Left ventricle myocardium inferior (tissue), 1 donor: ENCODE data around the gene F2R. TPM values are rescaled to one million over a fixed set of nuclear protein-coding genes. Genes with fewer than 3 reads are reported as not detected.
A peak's percentile ranks its signal among the peaks of the same experiment; 100 is the strongest.

Experiments used
- DNase-seq: peaks from one replicate; pipeline ENCODE4 v3.0.0-alpha.2; 2020
- H3K27ac ChIP-seq: fragments of 200-600 bp; replicated peaks from 2 replicates; pipeline ENCODE4 v1.8.0; 2021
- H3K27me3 ChIP-seq: fragments of 200-600 bp; 2 replicates; pipeline ENCODE4 v1.8.0; 2021; ENCODE audit warnings: low read depth
- H3K36me3 ChIP-seq: fragments of 200-600 bp; 2 replicates; pipeline ENCODE4 v1.8.0; 2021
- H3K4me1 ChIP-seq: fragments of 200-600 bp; 2 replicates; pipeline ENCODE4 v1.8.0; 2021
- H3K4me3 ChIP-seq: fragments of 200-600 bp; 2 replicates; pipeline ENCODE4 v1.8.0; 2021; ENCODE audit warnings: mild to moderate bottlenecking, moderate library complexity
- H3K9me3 ChIP-seq: fragments of 200-600 bp; replicated peaks from 2 replicates; pipeline ENCODE4 v1.8.0; 2021
- CTCF ChIP-seq: fragments of 200-600 bp; IDR thresholded peaks from 2 replicates; pipeline ENCODE4 v1.8.0; 2021; ENCODE audit warnings: antibody characterized with exemption, mild to moderate bottlenecking, borderline replicate concordance
- intact Hi-C: fragments of 100-400 bp; cut with micrococcal nuclease; formaldehyde crosslinking; loops from one replicate; pipeline ENCODE4 v1.11.0; 2022
- total RNA-seq: library from RNA; stranded (reverse); fragmentation: NEBNext Ultra II Directional; extraction: Animal tissue kit (Norgen Biotek cat#: 25700); gene quantifications from one replicate; pipeline ENCODE4 v1.2.1, GENCODE V29; 2021
- donor health status: DM: no; HTN: yes; CAD: no; lungs with severe emphysema.

F2R gene
- total RNA-seq, 1 donor from 2014 or later, result 9.4 TPM

- H3K4me1 ChIP-seq, result peaks cover 25% of the 10 kb centered on the region
- H3K36me3 ChIP-seq, result no peaks in the 10 kb centered on the region
- DNase-seq, result no peak
- peak overlapping the region; percentile 49 for H3K27ac ChIP-seq
- no peaks in the 10 kb centered on the region for H3K9me3 ChIP-seq
- H3K27me3 ChIP-seq, result no peaks in the 10 kb centered on the region
- no peak for TF ChIP-seq CTCF
- no peak overlapping the region for H3K4me3 ChIP-seq
- intact Hi-C loops, result no loop called here
Observed at GRCh38 chr5:76681287-76681686, 34.6 kb upstream of the F2R start.

- no peak for TF ChIP-seq CTCF
- no peak overlapping the region for H3K4me3 ChIP-seq
- H3K27ac ChIP-seq, result peak overlapping the region; percentile 49
- peaks cover 25% of the 10 kb centered on the region for H3K4me1 ChIP-seq
- intact Hi-C loops, result no loop called here
- no peaks in the 10 kb centered on the region for H3K27me3 ChIP-seq
- H3K9me3 ChIP-seq, result no peaks in the 10 kb centered on the region
- H3K36me3 ChIP-seq, result no peaks in the 10 kb centered on the region
- no peak for DNase-seq
Observed at GRCh38 chr5:76682387-76682786, 33.5 kb upstream of the F2R start.

GRCh38 chr5:76683816-76684731 is 31.9 kb upstream of the F2R start:
- Histone ChIP-seq H3K27ac (peak overlapping the region; percentile 8), H3K4me3 (no peak overlapping the region), H3K27me3 (no peaks in the 10 kb centered on the region), H3K4me1 (peaks cover 20% of the 10 kb centered on the region), H3K36me3 (no peaks in the 10 kb centered on the region), H3K9me3 (no peaks in the 10 kb centered on the region)
- TF ChIP-seq CTCF, result no peak
- intact Hi-C loops, result no loop called here
- no peak for DNase-seq

GRCh38 chr5:76684756-76685519 is 31.0 kb upstream of the F2R start:
- no peaks in the 10 kb centered on the region for H3K36me3 ChIP-seq
- H3K4me1 ChIP-seq, result peaks cover 17% of the 10 kb centered on the region
- H3K4me3 ChIP-seq, result no peak overlapping the region
- no peak for TF ChIP-seq CTCF
- peak overlapping the region; percentile 8 for H3K27ac ChIP-seq
- intact Hi-C loops, result no loop called here
- H3K9me3 ChIP-seq, result no peaks in the 10 kb centered on the region
- H3K27me3 ChIP-seq, result no peaks in the 10 kb centered on the region
- DNase-seq, result no peak

- Histone ChIP-seq H3K27ac (no peak overlapping the region), H3K36me3 (no peaks in the 10 kb centered on the region), H3K9me3 (no peaks in the 10 kb centered on the region), H3K4me3 (no peak overlapping the region), H3K27me3 (no peaks in the 10 kb centered on the region), H3K4me1 (peaks cover 21% of the 10 kb centered on the region)
- no peak for TF ChIP-seq CTCF
- DNase-seq, result no peak
- intact Hi-C loops, result no loop called here
Observed at GRCh38 chr5:76685704-76686103, 30.2 kb upstream of the F2R start.
